Esophagus muscularis mucosa (tissue), 4 donors: Measurements from ENCODE around the gene PPP1R18.

Experiments used
- EP300 ChIP-seq: sonication (generic); formaldehyde crosslinking; IDR thresholded peaks from one replicate; pipeline ENCODE4 v1.6.1; 2017; ENCODE audit warnings: antibody characterized with exemption
- POLR2A ChIP-seq: fragments of 450-650 bp; IDR thresholded peaks from one replicate; pipeline ENCODE4 v1.6.1; 2017; ENCODE audit warnings: antibody characterized with exemption, moderate library complexity, mild to moderate bottlenecking, low read depth
- TF ChIP-seq, protein P1 (sequence below), 3 experiments: fragments of 200-600 bp in 2 of 3; fragments of 450-650 bp in 1 of 3; sonication (generic) in 2 of 3; IDR thresholded peaks; one replicate each; pipeline ENCODE4 v1.5.1; 2017 to 2019; ENCODE audit warnings: antibody characterized with exemption in 3 of 3, mild to moderate bottlenecking in 2 of 3, moderate library complexity in 1 of 3

- TF ChIP-seq EP300 (no peak), POLR2A (no peak)
- TF ChIP-seq, protein P1, sequence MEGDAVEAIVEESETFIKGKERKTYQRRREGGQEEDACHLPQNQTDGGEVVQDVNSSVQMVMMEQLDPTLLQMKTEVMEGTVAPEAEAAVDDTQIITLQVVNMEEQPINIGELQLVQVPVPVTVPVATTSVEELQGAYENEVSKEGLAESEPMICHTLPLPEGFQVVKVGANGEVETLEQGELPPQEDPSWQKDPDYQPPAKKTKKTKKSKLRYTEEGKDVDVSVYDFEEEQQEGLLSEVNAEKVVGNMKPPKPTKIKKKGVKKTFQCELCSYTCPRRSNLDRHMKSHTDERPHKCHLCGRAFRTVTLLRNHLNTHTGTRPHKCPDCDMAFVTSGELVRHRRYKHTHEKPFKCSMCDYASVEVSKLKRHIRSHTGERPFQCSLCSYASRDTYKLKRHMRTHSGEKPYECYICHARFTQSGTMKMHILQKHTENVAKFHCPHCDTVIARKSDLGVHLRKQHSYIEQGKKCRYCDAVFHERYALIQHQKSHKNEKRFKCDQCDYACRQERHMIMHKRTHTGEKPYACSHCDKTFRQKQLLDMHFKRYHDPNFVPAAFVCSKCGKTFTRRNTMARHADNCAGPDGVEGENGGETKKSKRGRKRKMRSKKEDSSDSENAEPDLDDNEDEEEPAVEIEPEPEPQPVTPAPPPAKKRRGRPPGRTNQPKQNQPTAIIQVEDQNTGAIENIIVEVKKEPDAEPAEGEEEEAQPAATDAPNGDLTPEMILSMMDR (IDR thresholded peaks at IDR 0.05): no peak
These were observed 39.5 kb upstream of the PPP1R18 start for GRCh38 chr6:30725713-30726505.
